Progenitor cell of endocrine pancreas (in vitro differentiated cells): ENCODE measurements around the gene RCAN2. TPM values are rescaled to one million over a fixed set of nuclear protein-coding genes. Genes with fewer than 3 reads are reported as not detected.

Experiments used
- DNase-seq: peaks from one replicate; pipeline ENCODE4 v3.0.0; 2021; ENCODE audit warnings: low spot score; ENCODE audit not compliant: unreplicated experiment
- H3K27ac Mint-ChIP-seq: 2 replicates; pipeline ENCODE4 v1.8.0; 2021; ENCODE audit warnings: mild to moderate bottlenecking, moderate library complexity, mixed read lengths
- H3K27me3 Mint-ChIP-seq: 2 replicates; pipeline ENCODE4 v1.8.0; 2021; ENCODE audit warnings: mixed read lengths
- H3K36me3 Mint-ChIP-seq: 2 replicates; pipeline ENCODE4 v1.8.0; 2022; ENCODE audit warnings: mixed read lengths; ENCODE audit not compliant: insufficient read depth
- H3K4me1 Mint-ChIP-seq: 2 replicates; pipeline ENCODE4 v1.8.0; 2021; ENCODE audit warnings: low read depth, mixed read lengths
- H3K4me3 Mint-ChIP-seq: 2 replicates; pipeline ENCODE4 v1.8.0; 2021; ENCODE audit warnings: low read depth, mild to moderate bottlenecking, moderate library complexity, mixed read lengths
- H3K9me3 Mint-ChIP-seq: 2 replicates; pipeline ENCODE4 v1.8.0; 2021; ENCODE audit warnings: low read depth, mixed read lengths
- total RNA-seq: library from RNA; stranded (reverse); gene quantifications from 2 replicates; pipeline ENCODE4 v1.2.1, GENCODE V29; 2021
- TF ChIP-seq, protein P1 (sequence below): fragments of 200-600 bp; sonication (generic); IDR thresholded peaks from one replicate; pipeline ENCODE4 v1.5.0; 2021; ENCODE audit warnings: antibody characterized with exemption, mild to moderate bottlenecking; ENCODE audit not compliant: unreplicated experiment

RCAN2 gene
- total RNA-seq, 1 donor from 2014 or later = 23.3 TPM

DNA sequence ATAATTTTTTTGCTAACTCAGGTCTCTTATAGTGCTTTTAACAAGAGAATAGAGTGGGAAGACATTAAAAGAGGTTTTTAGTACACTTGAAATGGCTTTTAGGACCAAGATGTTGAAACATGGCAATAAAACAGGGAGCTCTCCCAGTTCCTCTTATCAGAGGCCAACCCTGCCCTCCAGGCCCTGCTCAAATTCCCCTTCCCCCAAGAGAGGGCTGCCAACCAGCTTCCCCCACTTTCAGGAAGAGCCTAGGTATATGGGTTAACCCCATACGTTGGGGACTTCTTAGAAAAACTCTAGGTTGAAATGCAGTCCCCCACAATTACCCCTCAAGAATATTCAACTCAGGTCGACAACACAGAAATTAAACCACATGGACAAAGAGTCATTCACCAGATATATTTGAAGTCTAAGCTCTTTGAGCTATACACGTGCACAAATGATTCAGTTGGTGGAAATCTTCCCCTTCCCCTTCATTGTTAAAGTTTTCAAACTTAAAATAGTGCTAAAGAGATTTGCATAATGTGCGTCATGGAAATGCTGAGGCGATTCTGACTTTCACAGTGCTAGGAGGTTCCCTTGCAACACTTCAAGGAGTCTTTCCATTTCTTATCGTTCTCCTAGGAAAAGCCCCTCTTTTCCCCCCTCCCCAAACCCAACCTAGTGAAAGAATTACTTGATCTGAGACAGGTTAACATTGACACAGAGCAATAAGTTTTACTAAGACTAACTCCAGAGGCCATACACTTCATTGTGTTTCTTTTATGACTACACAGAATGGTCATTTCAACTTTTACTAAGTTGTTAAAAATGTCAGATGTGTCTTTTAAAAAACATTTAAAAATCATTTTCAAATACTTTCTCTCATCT is 270.7 kb downstream of the RCAN2 start:
- Mint-ChIP-seq H3K9me3 (no peaks in the 10 kb centered on the region), H3K4me1 (peaks cover 14% of the 10 kb centered on the region), H3K4me3 (no peak overlapping the region), H3K27me3 (no peaks in the 10 kb centered on the region), H3K36me3 (peaks cover 3% of the 10 kb centered on the region), H3K27ac (no peak overlapping the region)
- TF ChIP-seq, protein P1, sequence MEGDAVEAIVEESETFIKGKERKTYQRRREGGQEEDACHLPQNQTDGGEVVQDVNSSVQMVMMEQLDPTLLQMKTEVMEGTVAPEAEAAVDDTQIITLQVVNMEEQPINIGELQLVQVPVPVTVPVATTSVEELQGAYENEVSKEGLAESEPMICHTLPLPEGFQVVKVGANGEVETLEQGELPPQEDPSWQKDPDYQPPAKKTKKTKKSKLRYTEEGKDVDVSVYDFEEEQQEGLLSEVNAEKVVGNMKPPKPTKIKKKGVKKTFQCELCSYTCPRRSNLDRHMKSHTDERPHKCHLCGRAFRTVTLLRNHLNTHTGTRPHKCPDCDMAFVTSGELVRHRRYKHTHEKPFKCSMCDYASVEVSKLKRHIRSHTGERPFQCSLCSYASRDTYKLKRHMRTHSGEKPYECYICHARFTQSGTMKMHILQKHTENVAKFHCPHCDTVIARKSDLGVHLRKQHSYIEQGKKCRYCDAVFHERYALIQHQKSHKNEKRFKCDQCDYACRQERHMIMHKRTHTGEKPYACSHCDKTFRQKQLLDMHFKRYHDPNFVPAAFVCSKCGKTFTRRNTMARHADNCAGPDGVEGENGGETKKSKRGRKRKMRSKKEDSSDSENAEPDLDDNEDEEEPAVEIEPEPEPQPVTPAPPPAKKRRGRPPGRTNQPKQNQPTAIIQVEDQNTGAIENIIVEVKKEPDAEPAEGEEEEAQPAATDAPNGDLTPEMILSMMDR = no peak
- no peak for DNase-seq

GRCh38 chr6:46219661-46220060 is 271.6 kb downstream of the RCAN2 start:
- DNase-seq = no peak
- TF ChIP-seq, protein P1 = no peak
- H3K27me3 Mint-ChIP-seq = no peaks in the 10 kb centered on the region
- H3K9me3 Mint-ChIP-seq = no peaks in the 10 kb centered on the region
- H3K4me3 Mint-ChIP-seq = no peak overlapping the region
- no peaks in the 10 kb centered on the region for H3K36me3 Mint-ChIP-seq
- peaks cover 14% of the 10 kb centered on the region for H3K4me1 Mint-ChIP-seq
- H3K27ac Mint-ChIP-seq = no peak overlapping the region

DNA sequence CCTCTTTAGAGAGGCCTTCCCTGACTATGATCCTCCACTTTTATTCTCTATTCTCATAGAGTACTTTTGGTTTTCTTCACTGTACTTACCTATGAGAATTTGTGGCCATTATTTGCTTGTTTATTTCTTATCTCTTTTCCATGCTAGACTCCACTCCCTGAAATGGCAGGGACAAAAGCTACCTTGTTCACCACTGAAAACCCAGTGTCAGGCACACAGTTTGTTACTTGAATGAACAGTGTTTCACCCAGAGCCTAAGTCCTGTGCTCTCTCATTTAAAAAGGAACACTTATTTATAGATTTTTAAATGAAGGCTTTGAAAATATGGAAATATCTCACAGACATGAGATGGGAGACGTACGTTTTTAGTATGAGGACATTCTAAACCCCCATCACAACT is 272.8 kb downstream of the RCAN2 start:
- Mint-ChIP-seq H3K4me3 (no peak overlapping the region), H3K27ac (no peak overlapping the region), H3K36me3 (no peaks in the 10 kb centered on the region), H3K4me1 (peaks cover 14% of the 10 kb centered on the region), H3K9me3 (no peaks in the 10 kb centered on the region), H3K27me3 (no peaks in the 10 kb centered on the region)
- TF ChIP-seq, protein P1 = no peak
- DNase-seq = no peak

- DNase-seq = no peak
- Mint-ChIP-seq H3K4me1 (peaks cover 10% of the 10 kb centered on the region), H3K27me3 (no peaks in the 10 kb centered on the region), H3K27ac (no peak overlapping the region), H3K9me3 (no peaks in the 10 kb centered on the region), H3K4me3 (no peak overlapping the region), H3K36me3 (no peaks in the 10 kb centered on the region)
- TF ChIP-seq, protein P1 = no peak
Observed at GRCh38 chr6:46217671-46218131, 273.5 kb downstream of the RCAN2 start.

DNA sequence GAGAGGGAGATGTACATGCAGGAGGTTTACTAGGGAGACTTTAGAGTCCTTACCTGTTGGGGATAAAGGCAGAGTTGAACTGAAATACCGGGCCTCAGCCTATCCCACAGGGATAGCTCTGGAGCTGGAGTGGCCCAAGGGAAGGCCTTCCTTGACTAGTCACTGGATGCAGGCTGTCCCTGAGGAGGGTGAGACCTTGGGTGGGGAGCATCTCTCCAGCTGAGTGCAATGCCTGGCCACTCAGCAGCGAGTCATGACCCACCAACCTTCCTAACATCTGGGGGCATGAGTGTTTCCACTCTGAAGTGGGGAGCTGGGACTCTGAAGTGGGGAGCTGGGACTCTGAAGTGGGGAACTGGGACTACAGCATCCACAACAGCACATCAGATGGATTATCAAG is 274.4 kb downstream of the RCAN2 start:
- no peaks in the 10 kb centered on the region for H3K36me3 Mint-ChIP-seq
- peaks cover 7% of the 10 kb centered on the region for H3K4me1 Mint-ChIP-seq
- no peaks in the 10 kb centered on the region for H3K27me3 Mint-ChIP-seq
- H3K27ac Mint-ChIP-seq = no peak overlapping the region
- DNase-seq = no peak
- TF ChIP-seq, protein P1 = no peak
- H3K9me3 Mint-ChIP-seq = no peaks in the 10 kb centered on the region
- H3K4me3 Mint-ChIP-seq = no peak overlapping the region
